Neuronal stem cell (in vitro differentiated cells): ENCODE results near the gene SLC25A48.
A peak's percentile ranks its signal among the peaks of the same experiment; 100 is the strongest.

Experiments used
- DNase-seq: peaks from one replicate; pipeline ENCODE4 v3.0.0-alpha.2; 2013; ENCODE audit warnings: low spot score
- H2AFZ ChIP-seq: one replicate; pipeline ENCODE4 v1.6.1; 2013; ENCODE audit warnings: mild to moderate bottlenecking, low read length, inconsistent platforms
- H2AK5ac ChIP-seq: 2 replicates; pipeline ENCODE4 v1.6.1; 2013; ENCODE audit warnings: low read depth, mild to moderate bottlenecking, inconsistent platforms, low read length, moderate library complexity, mixed read lengths
- H2BK120ac ChIP-seq: 2 replicates; pipeline ENCODE4 v1.6.1; 2013; ENCODE audit warnings: low read depth, mild to moderate bottlenecking, inconsistent platforms, low read length, moderate library complexity, mixed read lengths
- H2BK12ac ChIP-seq: one replicate; pipeline ENCODE4 v1.6.1; 2013; ENCODE audit warnings: low read length, inconsistent platforms
- H2BK15ac ChIP-seq: 2 replicates; pipeline ENCODE4 v1.6.1; 2013; ENCODE audit warnings: mild to moderate bottlenecking, low read length, inconsistent platforms, mixed read lengths
- H2BK5ac ChIP-seq: one replicate; pipeline ENCODE4 v1.6.1; 2013; ENCODE audit warnings: inconsistent platforms, mild to moderate bottlenecking, low read length, moderate library complexity
- H3K14ac ChIP-seq: one replicate; pipeline ENCODE4 v1.6.1; 2013; ENCODE audit warnings: low read length, inconsistent platforms
- H3K18ac ChIP-seq: 2 replicates; pipeline ENCODE4 v1.6.1; 2013; ENCODE audit warnings: low read length, inconsistent platforms
- H3K23ac ChIP-seq: 2 replicates; pipeline ENCODE4 v1.6.1; 2013; ENCODE audit warnings: low read depth, mild to moderate bottlenecking, mixed read lengths, low read length, inconsistent platforms; ENCODE audit not compliant: poor library complexity
- H3K27ac ChIP-seq: replicated peaks from 3 replicates; pipeline ENCODE4 v1.5.1; 2013; ENCODE audit warnings: low read length, inconsistent platforms
- H3K27me3 ChIP-seq, 3 experiments: 2 replicates each; pipeline ENCODE4 v1.6.1; 2013; ENCODE audit warnings: low read length in 3 of 3, mild to moderate bottlenecking in 2 of 3, inconsistent platforms in 1 of 3, low read depth in 1 of 3, mixed read lengths in 1 of 3, moderate library complexity in 1 of 3; ENCODE audit not compliant: control insufficient read depth in 3 of 3, insufficient read depth in 3 of 3
- H3K36me3 ChIP-seq, 2 donors: replicated peaks in 1 of 2; 2 replicates each; pipeline ENCODE4 v1.6.1; 2013; ENCODE audit warnings: low read length in 2 of 2; ENCODE audit not compliant: control insufficient read depth in 2 of 2, insufficient read depth in 2 of 2
- H3K4ac ChIP-seq: 2 replicates; pipeline ENCODE4 v1.6.1; 2013; ENCODE audit warnings: inconsistent platforms, mild to moderate bottlenecking, low read length, moderate library complexity
- H3K4me1 ChIP-seq, 2 donors: 1 replicate in 1 of 2; 2 replicates in 1 of 2; pipeline ENCODE4 v1.6.1; 2013; ENCODE audit warnings: low read length in 2 of 2, low read depth in 1 of 2; ENCODE audit not compliant: control insufficient read depth in 2 of 2, insufficient read depth in 1 of 2
- H3K4me2 ChIP-seq: one replicate; pipeline ENCODE4 v1.6.1; 2013; ENCODE audit warnings: mild to moderate bottlenecking, low read length, inconsistent platforms; ENCODE audit not compliant: insufficient read depth, poor library complexity, severe bottlenecking
- H3K4me3 ChIP-seq, 2 donors: 2 replicates each; pipeline ENCODE4 v1.5.1; 2013; ENCODE audit warnings: low read length in 2 of 2, mild to moderate bottlenecking in 2 of 2, inconsistent platforms in 1 of 2, moderate library complexity in 1 of 2
- H3K79me1 ChIP-seq: one replicate; pipeline ENCODE4 v1.6.1; 2013; ENCODE audit warnings: low read depth, mild to moderate bottlenecking, inconsistent platforms, low read length, moderate library complexity
- H3K9ac ChIP-seq: one replicate; pipeline ENCODE4 v1.6.1; 2013; ENCODE audit warnings: mild to moderate bottlenecking, low read depth, low read length, inconsistent platforms; ENCODE audit not compliant: poor library complexity
- H3K9me3 ChIP-seq, 2 donors: replicated peaks in 1 of 2; 2 replicates each; pipeline versions ENCODE3 to v1.6.1; 2013; ENCODE audit warnings: low read length in 2 of 2, mild to moderate bottlenecking in 2 of 2, inconsistent platforms in 1 of 2, low read depth in 1 of 2, mixed read lengths in 1 of 2, moderate library complexity in 1 of 2; ENCODE audit not compliant: control insufficient read depth in 2 of 2, insufficient read depth in 1 of 2
- H4K8ac ChIP-seq: one replicate; pipeline ENCODE4 v1.6.1; 2013; ENCODE audit warnings: low read depth, mild to moderate bottlenecking, inconsistent platforms, low read length, moderate library complexity
- H4K91ac ChIP-seq: one replicate; pipeline ENCODE4 v1.6.1; 2013; ENCODE audit warnings: low read length, low read depth, mild to moderate bottlenecking, inconsistent platforms; ENCODE audit not compliant: poor library complexity
- WGBS, 2 donors: extraction: QIAGEN DNeasy Blood & Tissue Kit; methylation state at CpG; one replicate each; pipeline ENCODE4 v1.1.7; 2013; ENCODE audit warnings: missing lambda C conversion rate in 2 of 2, mixed read lengths in 1 of 2; ENCODE audit not compliant: insufficient read length in 2 of 2, insufficient replicate concordance in 1 of 2; ENCODE audit errors: extremely low coverage in 2 of 2; 5-methylcytosine and 5-hydroxymethylcytosine counted together

Gene SLC25A48

GRCh38 chr5:135827965-135828781 is 6.3 kb upstream of the SLC25A48 start:
- Histone ChIP-seq H2BK15ac (no peak overlapping the region), H3K4me2 (no peak overlapping the region), H3K18ac (peak overlapping the region; percentile 9), H3K27me3 (peaks cover 0 to 35% (median 0%) of the 10 kb centered on the region in 3 experiments), H3K27ac (no peak overlapping the region), H3K79me1 (no peaks in the 10 kb centered on the region), H3K36me3 (no peaks in the 10 kb centered on the region), H3K9me3 (no peaks in the 10 kb centered on the region), H2AK5ac (peak overlapping the region; percentile 7), H3K14ac (no peak overlapping the region), H3K23ac (no peak overlapping the region), H3K4me1 (no peaks in the 10 kb centered on the region), H3K9ac (peak overlapping the region; percentile 0), H2AFZ (no peak overlapping the region), H3K4me3 (no peak overlapping the region), H2BK120ac (no peak overlapping the region), H2BK12ac (no peak overlapping the region), H4K8ac (no peak overlapping the region), H4K91ac (no peak overlapping the region), H3K4ac (no peak overlapping the region), H2BK5ac (no peak overlapping the region)
- no CpG with 5 or more reads among the region's 10 CpGs for WGBS, 2 donors
- DNase-seq = no peak

GRCh38 chr5:135828782-135829127 is 5.7 kb upstream of the SLC25A48 start:
- H3K4me3 ChIP-seq = no peak overlapping the region
- H3K9ac ChIP-seq = no peak overlapping the region
- H2AK5ac ChIP-seq = peak overlapping the region; percentile 7
- no peak overlapping the region for H4K8ac ChIP-seq
- peak overlapping the region; percentile 43 for H2BK5ac ChIP-seq
- H3K23ac ChIP-seq = no peak overlapping the region
- no peaks in the 10 kb centered on the region for H3K36me3 ChIP-seq
- no peak overlapping the region for H2BK12ac ChIP-seq
- H3K27me3 ChIP-seq = peaks cover 0 to 40% (median 5%) of the 10 kb centered on the region in 3 experiments
- H2AFZ ChIP-seq = no peak overlapping the region
- WGBS, 2 donors = no CpG with 5 or more reads among the region's 2 CpGs
- H4K91ac ChIP-seq = no peak overlapping the region
- no peak overlapping the region for H3K27ac ChIP-seq
- no peaks in the 10 kb centered on the region for H3K4me1 ChIP-seq
- H3K4ac ChIP-seq = no peak overlapping the region
- H3K9me3 ChIP-seq = no peaks in the 10 kb centered on the region
- H3K4me2 ChIP-seq = no peak overlapping the region
- no peak overlapping the region for H2BK120ac ChIP-seq
- peak overlapping the region; percentile 9 for H3K18ac ChIP-seq
- no peak overlapping the region for H2BK15ac ChIP-seq
- DNase-seq = no peak
- no peak overlapping the region for H3K14ac ChIP-seq
- no peaks in the 10 kb centered on the region for H3K79me1 ChIP-seq

- H3K4me2 ChIP-seq = no peak overlapping the region
- DNase-seq = no peak
- H3K9me3 ChIP-seq = no peaks in the 10 kb centered on the region
- no peak overlapping the region for H2AFZ ChIP-seq
- no peak overlapping the region for H3K9ac ChIP-seq
- no peak overlapping the region for H3K23ac ChIP-seq
- no peak overlapping the region for H4K91ac ChIP-seq
- H3K27ac ChIP-seq = no peak overlapping the region
- H3K4ac ChIP-seq = no peak overlapping the region
- H2AK5ac ChIP-seq = no peak overlapping the region
- H2BK12ac ChIP-seq = no peak overlapping the region
- peaks cover 0 to 1% of the 10 kb centered on the region in 2 donors for H3K4me1 ChIP-seq
- H3K4me3 ChIP-seq = no peak overlapping the region
- H3K79me1 ChIP-seq = no peaks in the 10 kb centered on the region
- no peaks in the 10 kb centered on the region for H3K36me3 ChIP-seq
- no CpG with 5 or more reads among the region's 7 CpGs for WGBS, 2 donors
- no peak overlapping the region for H2BK120ac ChIP-seq
- no peak overlapping the region for H2BK15ac ChIP-seq
- peak overlapping the region; percentile 43 for H2BK5ac ChIP-seq
- no peak overlapping the region for H4K8ac ChIP-seq
- H3K14ac ChIP-seq = no peak overlapping the region
- H3K27me3 ChIP-seq = peaks cover 0 to 45% (median 9%) of the 10 kb centered on the region in 3 experiments
- no peak overlapping the region for H3K18ac ChIP-seq
Measured at GRCh38 chr5:135829179-135829578, 5.3 kb upstream of the SLC25A48 start.

- H3K27ac ChIP-seq = no peak overlapping the region
- peaks cover 0 to 51% (median 14%) of the 10 kb centered on the region in 3 experiments for H3K27me3 ChIP-seq
- peak overlapping the region; percentile 56 for H2AFZ ChIP-seq
- no peak overlapping the region for H2BK5ac ChIP-seq
- peak; percentile 73 for DNase-seq
- no peaks in the 10 kb centered on the region for H3K36me3 ChIP-seq
- H4K8ac ChIP-seq = no peak overlapping the region
- H2AK5ac ChIP-seq = no peak overlapping the region
- H3K9me3 ChIP-seq = no peaks in the 10 kb centered on the region
- no peak overlapping the region for H3K18ac ChIP-seq
- H2BK15ac ChIP-seq = no peak overlapping the region
- H4K91ac ChIP-seq = no peak overlapping the region
- H2BK120ac ChIP-seq = no peak overlapping the region
- peaks cover 0 to 2% of the 10 kb centered on the region in 2 donors for H3K4me1 ChIP-seq
- H2BK12ac ChIP-seq = no peak overlapping the region
- H3K14ac ChIP-seq = no peak overlapping the region
- no peak overlapping the region for H3K23ac ChIP-seq
- no peaks in the 10 kb centered on the region for H3K79me1 ChIP-seq
- H3K4me3 ChIP-seq = no peak overlapping the region
- no peak overlapping the region for H3K9ac ChIP-seq
- WGBS, 2 donors = no CpG with 5 or more reads among the region's 19 CpGs
- H3K4ac ChIP-seq = no peak overlapping the region
- no peak overlapping the region for H3K4me2 ChIP-seq
Measured at GRCh38 chr5:135829681-135830383, 4.6 kb upstream of the SLC25A48 start.
